HCT116 (cell line): ENCODE data around the gene CAPN5. TPM values are rescaled to one million over a fixed set of nuclear protein-coding genes. Genes with fewer than 3 reads are reported as not detected.

Experiments used
- ATAC-seq: fragments of 200-7000 bp; cut with Tn5 transposase; 2 replicates; pipeline ENCODE4 v1.9.1; 2020; ENCODE audit warnings: mild to moderate bottlenecking, moderate library complexity
- BruUV-seq: library from RNA; stranded (reverse); fragments of 400-500 nt; replicated peaks from 2 replicates; lab custom pipeline; 2021; lab: Mats Ljungman, UMichigan
- CTCF ChIA-PET: fragments of 300-600 bp; sonication (Branson Sonifier 250); formaldehyde crosslinking; loops from one replicate; lab custom pipeline; 2021; ENCODE audit warnings: antibody characterized with exemption; lab: Charles Lee
- POLR2A ChIA-PET: fragments of 300-600, 350-600 bp; sonication (Branson Sonifier 250); formaldehyde crosslinking; loops from one replicate; lab custom pipeline; 2021; ENCODE audit warnings: antibody characterized with exemption; lab: Charles Lee
- RAD21 ChIA-PET, 2 experiments: fragments of 300-600 bp; sonication (Branson Sonifier 250); formaldehyde crosslinking; loops; one replicate each; lab custom pipeline; 2023; ENCODE audit warnings: low total read pairs in 2 of 2; ENCODE audit not compliant: uncharacterized antibody in 2 of 2, unreplicated experiment in 2 of 2, low non-redundant PET in 1 of 2; lab: Charles Lee
- DNase-seq: peaks from one replicate; pipeline ENCODE4 v3.0.0-alpha.2; 2010; ENCODE audit warnings: low read depth, low spot score
- H2AFZ ChIP-seq: fragments of 200-600 bp; shearing (Covaris generic), sonication (generic); 2 replicates; pipeline ENCODE4 v1.6.1; 2017; ENCODE audit warnings: low read depth, mixed run types, mixed read lengths, antibody characterized with exemption, low read length; ENCODE audit not compliant: poor library complexity, severe bottlenecking
- H3K27ac ChIP-seq: 2 replicates; pipeline ENCODE4 v1.5.1; 2012; ENCODE audit warnings: low read depth, low read length
- H3K27me3 ChIP-seq: fragments of 200-600 bp; sonication (generic); 2 replicates; pipeline ENCODE4 v1.6.1; 2016; ENCODE audit warnings: mixed run types, low read length, mixed read lengths; ENCODE audit not compliant: insufficient read depth
- H3K36me3 ChIP-seq, 2 experiments: fragments of 200-500 bp in 1 of 2; fragments of 200-600 bp in 1 of 2; sonication (Bioruptor generic) in 1 of 2; sonication (generic) in 1 of 2; 2 replicates each; pipeline versions ENCODE4 v1.5.1 to v1.6.1; 2014 to 2016; ENCODE audit warnings: low read length in 2 of 2, inconsistent platforms in 1 of 2, mixed read lengths in 1 of 2, mixed run types in 1 of 2; ENCODE audit not compliant: insufficient read depth in 2 of 2, control insufficient read depth in 1 of 2
- H3K4me1 ChIP-seq, 2 experiments: fragments of 200-600 bp in 1 of 2; sonication (generic) in 1 of 2; 2 replicates each; pipeline versions ENCODE4 v1.5.1 to v1.6.1; 2012 to 2017; ENCODE audit warnings: low read length in 2 of 2, inconsistent platforms in 1 of 2, mild to moderate bottlenecking in 1 of 2, mixed read lengths in 1 of 2, mixed run types in 1 of 2, moderate library complexity in 1 of 2; ENCODE audit not compliant: insufficient read depth in 2 of 2, control insufficient read depth in 1 of 2
- H3K4me2 ChIP-seq: fragments of 200-600 bp; sonication (generic); 2 replicates; pipeline ENCODE4 v1.6.1; 2017; ENCODE audit warnings: mixed run types, low read length, mixed read lengths
- H3K4me3 ChIP-seq, 2 experiments: fragments of 200-600 bp in 1 of 2; sonication (generic) in 1 of 2; replicated peaks in 1 of 2; 2 replicates each; pipeline ENCODE4 v1.5.1; 2011 to 2016; ENCODE audit warnings: low read length in 2 of 2, control low read depth in 1 of 2, low read depth in 1 of 2, mild to moderate bottlenecking in 1 of 2, mixed read lengths in 1 of 2, mixed run types in 1 of 2
- H3K79me2 ChIP-seq: fragments of 200-600 bp; sonication (generic); 2 replicates; pipeline ENCODE4 v1.6.1; 2017; ENCODE audit warnings: mild to moderate bottlenecking, mixed run types, low read length, moderate library complexity, mixed read lengths; ENCODE audit not compliant: insufficient read depth
- H3K9ac ChIP-seq: fragments of 200-600 bp; sonication (generic); 2 replicates; pipeline ENCODE4 v1.6.1; 2016; ENCODE audit warnings: low read length, mixed read lengths
- H3K9me2 ChIP-seq: fragments of 200-600 bp; sonication (generic), shearing (Covaris generic); 2 replicates; pipeline ENCODE4 v1.6.1; 2017; ENCODE audit warnings: mixed run types, mild to moderate bottlenecking, moderate library complexity; ENCODE audit not compliant: insufficient read depth
- H3K9me3 ChIP-seq, 2 experiments: fragments of 200-500 bp in 1 of 2; fragments of 200-600 bp in 1 of 2; sonication (Bioruptor generic) in 1 of 2; sonication (generic) in 1 of 2; 2 replicates each; pipeline ENCODE4 v1.6.1; 2014 to 2017; ENCODE audit warnings: low read length in 2 of 2, mixed read lengths in 2 of 2, inconsistent platforms in 1 of 2, low read depth in 1 of 2, mild to moderate bottlenecking in 1 of 2, mixed run types in 1 of 2, moderate library complexity in 1 of 2; ENCODE audit not compliant: control insufficient read depth in 1 of 2, insufficient read depth in 1 of 2
- H4K20me1 ChIP-seq: fragments of 200-600 bp; sonication (generic), shearing (Covaris generic); 2 replicates; pipeline ENCODE4 v1.6.1; 2017; ENCODE audit warnings: mixed run types, mild to moderate bottlenecking, moderate library complexity; ENCODE audit not compliant: insufficient read depth
- CBX3 ChIP-seq: IDR thresholded peaks from 2 replicates; pipeline ENCODE4 v1.6.1; 2012; ENCODE audit warnings: low read depth
- CEBPB ChIP-seq: IDR thresholded peaks from 2 replicates; pipeline ENCODE4 v1.6.1; 2012; ENCODE audit warnings: low read depth
- EZH2phosphoT487 ChIP-seq: fragments of 200-600 bp; IDR thresholded peaks from 2 replicates; pipeline ENCODE4 v1.6.1; 2018; ENCODE audit warnings: antibody characterized with exemption, borderline replicate concordance
- FOSL1 ChIP-seq: IDR thresholded peaks from 2 replicates; pipeline ENCODE4 v1.6.1; 2012; ENCODE audit warnings: low read depth
- JUND ChIP-seq: IDR thresholded peaks from 2 replicates; pipeline ENCODE4 v1.6.1; 2012
- MAX ChIP-seq: IDR thresholded peaks from 2 replicates; pipeline ENCODE4 v1.6.1; 2012
- POLR2AphosphoS5 ChIP-seq: IDR thresholded peaks from 2 replicates; pipeline ENCODE4 v1.6.1; 2011; ENCODE audit warnings: mild to moderate bottlenecking, low read depth, low read length, moderate library complexity
- RAD21 ChIP-seq: IDR thresholded peaks from 2 replicates; pipeline ENCODE4 v1.6.1; 2012; ENCODE audit warnings: low read depth, mild to moderate bottlenecking
- REST ChIP-seq: IDR thresholded peaks from 2 replicates; pipeline ENCODE4 v1.6.1; 2012; ENCODE audit warnings: low read depth
- SP1 ChIP-seq: IDR thresholded peaks from 2 replicates; pipeline ENCODE4 v1.6.1; 2012; ENCODE audit warnings: low read depth
- YY1 ChIP-seq: IDR thresholded peaks from 2 replicates; pipeline ENCODE4 v1.6.1; 2011; ENCODE audit warnings: low read length, low read depth, moderate library complexity, mild to moderate bottlenecking; ENCODE audit not compliant: insufficient replicate concordance; ENCODE audit errors: extremely low read depth
- ZFX ChIP-seq: fragments of 450-650 bp; IDR thresholded peaks from 2 replicates; pipeline ENCODE4 v1.6.1; 2017
- ZNF274 ChIP-seq: fragments of 200-500 bp; sonication (Bioruptor generic); IDR thresholded peaks from 2 replicates; pipeline ENCODE4 v1.6.1; 2014; ENCODE audit warnings: mild to moderate bottlenecking, low read depth, low read length, inconsistent platforms
- intact Hi-C: fragments of 100-400 bp; cut with micrococcal nuclease; formaldehyde crosslinking; loops from 2 replicates; pipeline ENCODE4 v1.10.0; 2022
- total RNA-seq: library from RNA; stranded (reverse); gene quantifications from one replicate; pipeline ENCODE4 v1.2.1, GENCODE V29; 2021; ENCODE audit not compliant: unreplicated experiment

Gene CAPN5
- total RNA-seq, 1 experiment from 2014 or later: 8.6 TPM

GRCh38 chr11:77038029-77038824 is 28.5 kb upstream of the CAPN5 start:
- no peak overlapping the region for H3K4me3 ChIP-seq
- CTCF ChIA-PET: interaction anchor here (1.1 to 2.1 kb wide), 2 partner anchors 9 to 118 kb away, joined by 4 to 11 read pairs; no protein-coding TSS in a partner anchor
- no peaks in the 10 kb centered on the region for H3K36me3 ChIP-seq
- H3K9ac ChIP-seq: no peak overlapping the region
- H3K27me3 ChIP-seq: no peaks in the 10 kb centered on the region
- RAD21 ChIA-PET: no interaction called here
- DNase-seq (no peak), ATAC-seq (no peak)
- H3K4me1 ChIP-seq: peaks cover 4 to 17% of the 10 kb centered on the region in 2 experiments; a peak in 3 of 4 replicates
- no peak overlapping the region for H3K27ac ChIP-seq
- no TSS peak for BruUV-seq
- intact Hi-C loops: no loop called here
- no peaks in the 10 kb centered on the region for H4K20me1 ChIP-seq
- no peaks in the 10 kb centered on the region for H3K9me3 ChIP-seq
- POLR2A ChIA-PET: no interaction called here
- H3K4me2 ChIP-seq: peak overlapping the region; percentile 34
- H3K79me2 ChIP-seq: no peaks in the 10 kb centered on the region
- 0 out of 2 replicates have a peak, but pooled peaks have one; percentile 20 for TF ChIP-seq FOSL1
- no peak for TF ChIP-seq POLR2AphosphoS5
- no peaks in the 10 kb centered on the region for H3K9me2 ChIP-seq
- H2AFZ ChIP-seq: no peak overlapping the region

- ATAC-seq (0 out of 2 replicates have a peak, but pooled peaks have one; percentile 13), DNase-seq (no peak)
- H3K9ac ChIP-seq: no peak overlapping the region
- peaks cover 4 to 17% of the 10 kb centered on the region in 2 experiments; a peak in 3 of 4 replicates for H3K4me1 ChIP-seq
- POLR2A ChIA-PET: no interaction called here
- RAD21 ChIA-PET: no interaction called here
- CTCF ChIA-PET: interaction anchor here (1.1 kb wide), 1 partner anchor 119 kb away, joined by 4 read pairs; no protein-coding TSS in a partner anchor
- H3K27ac ChIP-seq: no peak overlapping the region
- H3K36me3 ChIP-seq: no peaks in the 10 kb centered on the region
- no TSS peak for BruUV-seq
- no peaks in the 10 kb centered on the region for H4K20me1 ChIP-seq
- no peaks in the 10 kb centered on the region for H3K9me3 ChIP-seq
- no peak overlapping the region for H2AFZ ChIP-seq
- H3K4me2 ChIP-seq: 0 out of 2 replicates have a peak overlapping the region, but pooled peaks have one; percentile 34
- intact Hi-C loops: no loop called here
- no peaks in the 10 kb centered on the region for H3K9me2 ChIP-seq
- H3K4me3 ChIP-seq: no peak overlapping the region
- no peaks in the 10 kb centered on the region for H3K79me2 ChIP-seq
- no peaks in the 10 kb centered on the region for H3K27me3 ChIP-seq
- no peak for TF ChIP-seq ZFX
- no peak for TF ChIP-seq ZNF274
- no peak for TF ChIP-seq JUND
- no peak for TF ChIP-seq CEBPB
- no peak for TF ChIP-seq MAX
- no peak for TF ChIP-seq RAD21
- no peak for TF ChIP-seq REST
- TF ChIP-seq YY1: no peak
- TF ChIP-seq EZH2phosphoT487: no peak
- TF ChIP-seq CBX3: no peak
- no peak for TF ChIP-seq POLR2AphosphoS5
- TF ChIP-seq SP1: no peak
Observed at GRCh38 chr11:77038825-77039326, 27.9 kb upstream of the CAPN5 start.
